Keratinocyte (primary cell): ENCODE measurements around the gene PLD1. TPM values are rescaled to one million over a fixed set of nuclear protein-coding genes. Genes with fewer than 3 reads are reported as not detected.

ENCODE experiments used
- DNase-seq: peaks from one replicate; pipeline ENCODE4 v3.0.0-alpha.2; 2011; ENCODE audit warnings: low read depth, missing footprints, low spot score
- FAIRE-seq: peaks from 2 replicates; lab custom pipeline; 2011; peaks lifted over from hg19 to GRCh38; lab: Jason Lieb, UNC
- H2AFZ ChIP-seq: 2 replicates; pipeline ENCODE4 v1.6.0; 2012; ENCODE audit warnings: low read length, control low read depth, inconsistent platforms; ENCODE audit not compliant: control insufficient read depth
- H3K27ac ChIP-seq: 2 replicates; pipeline ENCODE4 v1.5.1; 2011; ENCODE audit warnings: low read length; ENCODE audit not compliant: control insufficient read depth, insufficient read depth
- H3K27me3 ChIP-seq: 3 replicates; pipeline ENCODE4 v1.6.0; 2011; ENCODE audit warnings: low read length; ENCODE audit not compliant: control insufficient read depth, insufficient read depth; ENCODE audit errors: extremely low read depth
- H3K36me3 ChIP-seq, 2 experiments: 2 replicates in 1 of 2; 3 replicates in 1 of 2; pipeline ENCODE4 v1.5.1; 2011; ENCODE audit warnings: low read length in 2 of 2, mild to moderate bottlenecking in 1 of 2; ENCODE audit not compliant: control insufficient read depth in 2 of 2, insufficient read depth in 2 of 2; ENCODE audit errors: extremely low read depth in 1 of 2
- H3K4me1 ChIP-seq: 3 replicates; pipeline ENCODE4 v1.5.1; 2011; ENCODE audit warnings: low read length; ENCODE audit not compliant: control insufficient read depth, insufficient read depth; ENCODE audit errors: extremely low read depth
- H3K4me2 ChIP-seq: 3 replicates; pipeline ENCODE4 v1.6.0; 2011; ENCODE audit warnings: low read depth, low read length; ENCODE audit not compliant: control insufficient read depth, insufficient read depth; ENCODE audit errors: extremely low read depth
- H3K4me3 ChIP-seq, 3 experiments: fragments of 200-600 bp in 1 of 3; sonication (generic) in 1 of 3; 2 replicates in 2 of 3; 3 replicates in 1 of 3; pipeline ENCODE4 v1.5.1; 2011 to 2016; ENCODE audit warnings: low read length in 3 of 3, mild to moderate bottlenecking in 3 of 3, control low read depth in 2 of 3, inconsistent platforms in 1 of 3, low read depth in 1 of 3, mixed read lengths in 1 of 3, mixed run types in 1 of 3, moderate library complexity in 1 of 3; ENCODE audit not compliant: control insufficient read depth in 2 of 3, insufficient read depth in 2 of 3; ENCODE audit errors: extremely low read depth in 1 of 3
- H3K79me2 ChIP-seq: 2 replicates; pipeline ENCODE4 v1.6.0; 2012; ENCODE audit warnings: low read length; ENCODE audit not compliant: control insufficient read depth, insufficient read depth
- H3K9ac ChIP-seq: 3 replicates; pipeline ENCODE4 v1.6.0; 2011; ENCODE audit warnings: low read length; ENCODE audit not compliant: control insufficient read depth, insufficient read depth; ENCODE audit errors: extremely low read depth
- H3K9me1 ChIP-seq: 3 replicates; pipeline ENCODE4 v1.6.0; 2011; ENCODE audit warnings: low read length; ENCODE audit not compliant: control insufficient read depth, insufficient read depth; ENCODE audit errors: extremely low read depth
- H3K9me3 ChIP-seq: 2 replicates; pipeline ENCODE4 v1.5.1; 2012; ENCODE audit warnings: low read depth, low read length; ENCODE audit not compliant: control insufficient read depth
- H4K20me1 ChIP-seq: 3 replicates; pipeline ENCODE4 v1.6.0; 2011; ENCODE audit warnings: low read length; ENCODE audit not compliant: control insufficient read depth, insufficient read depth; ENCODE audit errors: extremely low read depth
- CTCF ChIP-seq, 3 experiments: IDR thresholded peaks in 1 of 3; conservative IDR thresholded peaks in 1 of 3; optimal IDR thresholded peaks in 1 of 3; 2 replicates in 2 of 3; 3 replicates in 1 of 3; pipeline versions ENCODE3 to v1.5.1; 2011; ENCODE audit warnings: low read length in 3 of 3, mild to moderate bottlenecking in 3 of 3, moderate library complexity in 2 of 3, control low read depth in 1 of 3, inconsistent platforms in 1 of 3; ENCODE audit not compliant: insufficient read depth in 2 of 3; ENCODE audit errors: extremely low read depth in 1 of 3
- EZH2 ChIP-seq: IDR thresholded peaks from one replicate; pipeline ENCODE4 v1.6.1; 2012; ENCODE audit warnings: inconsistent platforms, mild to moderate bottlenecking, low read length, moderate library complexity
- dilution Hi-C: fragments of 300-500 bp; cut with MboI; formaldehyde crosslinking; loops from one replicate; pipeline ENCODE4 v1.7.0; 2020; ENCODE audit warnings: low sequenced_read_pairs; ENCODE audit not compliant: extremely low pct_ligation_motif_present
- polyA plus RNA-seq, 5 experiments: library from polyadenylated mRNA; depleted of rRNA in 3 of 5; stranded (reverse) in 3 of 5; stranded (forward) in 1 of 5; unstranded in 1 of 5; fragments of >200 nt; gene quantifications; 1 replicate in 1 of 5; 2 replicates in 3 of 5; 3 replicates in 1 of 5; pipeline versions ENCODE4 v1.2.1 to v1.2.3, GENCODE V29; 2011 to 2012; ENCODE audit warnings: missing spikeins in 2 of 5, low read depth in 1 of 5, low replicate concordance in 1 of 5

PLD1 gene
- polyA plus RNA-seq, 1 donor (not counting 4 experiments of a cell fraction or from before 2014, with no cell fraction given), result 14.7 TPM

DNA sequence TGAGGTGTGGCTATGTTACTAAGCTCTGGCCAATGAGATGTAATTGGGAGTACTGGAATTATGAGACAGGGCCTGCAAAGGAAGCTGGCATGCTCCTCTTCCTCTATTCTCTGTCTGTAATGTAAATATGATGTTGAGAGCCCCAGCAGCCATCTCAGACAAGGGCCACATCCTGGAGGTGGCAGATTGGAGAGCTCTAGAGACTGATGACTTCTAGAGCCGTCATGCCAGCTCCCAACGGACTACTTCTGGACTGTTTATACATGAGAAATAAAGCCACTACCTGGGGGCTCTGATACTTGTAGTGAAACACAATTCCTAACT is 19.7 kb downstream of the PLD1 start:
- FAIRE-seq (no peak), DNase-seq (no peak)
- H3K36me3 ChIP-seq, result no peaks in the 10 kb centered on the region
- no peaks in the 10 kb centered on the region for H3K79me2 ChIP-seq
- peaks cover 51% of the 10 kb centered on the region for H3K4me1 ChIP-seq
- H3K27ac ChIP-seq, result peak overlapping the region; percentile 84
- H3K9me1 ChIP-seq, result no peaks in the 10 kb centered on the region
- dilution Hi-C loops, result no loop called here
- no peaks in the 10 kb centered on the region for H3K27me3 ChIP-seq
- peak overlapping the region; percentile 63 for H3K9ac ChIP-seq
- no peak for TF ChIP-seq CTCF (optimal IDR thresholded peaks at IDR 0.05 in 1 of 3, IDR thresholded peaks at IDR 0.05 in 1 of 3, conservative IDR thresholded peaks at IDR 0.05 in 1 of 3; ENCODE audit: extremely low read depth in 1 of 3, insufficient read depth in 2 of 3, low read length in 3 of 3)
- TF ChIP-seq EZH2, result no peak
- no peak overlapping the region for H3K4me3 ChIP-seq
- no peaks in the 10 kb centered on the region for H4K20me1 ChIP-seq
- H2AFZ ChIP-seq, result no peak overlapping the region
- H3K4me2 ChIP-seq, result peak overlapping the region; percentile 55
- H3K9me3 ChIP-seq, result no peaks in the 10 kb centered on the region

DNA sequence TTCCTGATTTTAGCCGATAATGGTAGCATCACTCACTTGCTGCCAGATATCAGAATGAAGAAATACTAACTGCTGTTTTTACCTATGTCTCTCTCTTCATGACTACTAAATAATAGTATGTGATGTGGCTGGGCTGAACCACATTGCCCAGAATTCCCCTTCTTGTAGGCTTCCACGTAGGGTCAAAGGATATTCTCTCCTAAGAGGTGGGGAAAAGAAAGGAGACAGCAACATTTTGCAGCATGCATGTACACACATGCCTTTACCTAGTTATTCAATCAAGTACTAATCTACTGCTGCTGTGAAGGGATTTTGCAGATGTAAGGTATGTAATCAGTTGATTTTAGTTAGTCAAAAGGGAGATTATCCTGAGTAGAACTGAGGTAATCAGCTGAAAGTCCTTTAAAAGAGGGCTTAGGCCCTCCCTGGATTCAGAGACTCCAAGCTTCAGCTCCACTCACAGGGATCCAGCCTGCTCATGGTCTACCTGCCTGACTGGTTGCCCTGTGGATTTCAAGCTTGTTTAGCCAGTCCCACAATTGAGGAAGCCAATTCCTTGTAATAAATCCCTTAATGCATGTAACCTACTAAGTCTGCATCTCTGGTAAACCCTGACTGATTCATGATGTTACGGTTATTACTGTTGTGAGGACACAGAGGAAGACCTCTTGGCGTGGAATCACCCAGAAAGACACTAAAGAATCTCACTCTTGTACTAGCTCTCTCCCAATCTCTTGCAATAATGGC is 20.4 kb downstream of the PLD1 start:
- Histone ChIP-seq H3K79me2 (no peaks in the 10 kb centered on the region), H3K9me1 (no peaks in the 10 kb centered on the region), H3K4me1 (peaks cover 51% of the 10 kb centered on the region), H3K27me3 (no peaks in the 10 kb centered on the region), H3K9me3 (no peaks in the 10 kb centered on the region), H4K20me1 (no peaks in the 10 kb centered on the region), H3K4me3 (no peak overlapping the region), H3K4me2 (peak overlapping the region; percentile 55), H3K27ac (peak overlapping the region; percentile 84), H3K36me3 (no peaks in the 10 kb centered on the region), H3K9ac (peak overlapping the region; percentile 63), H2AFZ (peak overlapping the region; percentile 14)
- TF ChIP-seq CTCF (optimal IDR thresholded peaks at IDR 0.05 in 1 of 3, IDR thresholded peaks at IDR 0.05 in 1 of 3, conservative IDR thresholded peaks at IDR 0.05 in 1 of 3; ENCODE audit: extremely low read depth in 1 of 3, insufficient read depth in 2 of 3, low read length in 3 of 3) (no peak), EZH2 (no peak)
- dilution Hi-C loops, result no loop called here
- FAIRE-seq (peak; percentile 63), DNase-seq (no peak)
